Peyer's patch (tissue), 4 donors: Measurements from ENCODE around the gene PRPS2.

ENCODE experiments used
- CTCF ChIP-seq, 6 experiments: fragments of 450-650 bp in 4 of 6; fragments of 200-600 bp in 2 of 6; sonication (generic) in 1 of 6; IDR thresholded peaks; one replicate each; pipeline ENCODE4 v1.5.1; 2017 to 2019; ENCODE audit warnings: antibody characterized with exemption in 6 of 6, mild to moderate bottlenecking in 3 of 6, moderate library complexity in 1 of 6
- POLR2A ChIP-seq, 2 donors: fragments of 450-650 bp; IDR thresholded peaks; one replicate each; pipeline ENCODE4 v1.5.1; 2017; ENCODE audit warnings: antibody characterized with exemption in 2 of 2, mild to moderate bottlenecking in 2 of 2, moderate library complexity in 2 of 2

GRCh38 chrX:12770440-12770839 lies 20.8 kb upstream of the PRPS2 start:
- TF ChIP-seq CTCF (IDR thresholded peaks at IDR 0.05) (peak; percentile 26 to 65 (median 44)), POLR2A (IDR thresholded peaks at IDR 0.05) (no peak)
